ENCODE measurements around the gene VDAC2. TPM values are rescaled to one million over a fixed set of nuclear protein-coding genes. Genes with fewer than 3 reads are reported as not detected.

The VDAC2 gene
- total RNA-seq, 4 donors from 2014 or later: 89.1 to 114 (median 109) TPM

GRCh38 chr10:75245354-75246250, 35.0 kb downstream of the VDAC2 start:
- Histone ChIP-seq H3K4me1 (no peaks in the 10 kb centered on the region), H3K36me3 (no peaks in the 10 kb centered on the region), H3K27ac (no peak overlapping the region), H3K4me3 (no peak overlapping the region), H3K9me3 (no peaks in the 10 kb centered on the region), H3K27me3 (no peaks in the 10 kb centered on the region)
- no peak for TF ChIP-seq EP300 (IDR thresholded peaks at IDR 0.05)
- TF ChIP-seq POLR2A (IDR thresholded peaks at IDR 0.05): no peak
- TF ChIP-seq CTCF (IDR thresholded peaks at IDR 0.05): no peak
- DNase-seq (ENCODE audit: low spot score in 2 of 2): no peak
- 80 to 81% methylated on average over 10 of the region's 10 CpGs for WGBS, 2 donors

- WGBS, 2 donors: 75 to 84% methylated on average over 6 of the region's 6 CpGs
- no peaks in the 10 kb centered on the region for H3K4me1 ChIP-seq
- DNase-seq (ENCODE audit: low spot score in 2 of 2): no peak
- TF ChIP-seq CTCF (IDR thresholded peaks at IDR 0.05): no peak
- TF ChIP-seq POLR2A (IDR thresholded peaks at IDR 0.05): no peak
- TF ChIP-seq EP300 (IDR thresholded peaks at IDR 0.05): no peak
- no peaks in the 10 kb centered on the region for H3K9me3 ChIP-seq
- H3K27me3 ChIP-seq: no peaks in the 10 kb centered on the region
- no peaks in the 10 kb centered on the region for H3K36me3 ChIP-seq
- H3K4me3 ChIP-seq: no peak overlapping the region
- H3K27ac ChIP-seq: no peak overlapping the region
Measured at GRCh38 chr10:75246506-75246905, 35.9 kb downstream of the VDAC2 start.

- peaks cover 0 to 9% (median 0%) of the 10 kb centered on the region in 4 donors for H3K9me3 ChIP-seq
- H3K27ac ChIP-seq: no peak overlapping the region
- no peaks in the 10 kb centered on the region for H3K4me1 ChIP-seq
- H3K27me3 ChIP-seq: no peaks in the 10 kb centered on the region
- no peaks in the 10 kb centered on the region for H3K36me3 ChIP-seq
- WGBS, 2 donors: 91 to 93% methylated on average over 5 of the region's 5 CpGs
- TF ChIP-seq EP300 (IDR thresholded peaks at IDR 0.05) (no peak), POLR2A (IDR thresholded peaks at IDR 0.05) (no peak), CTCF (IDR thresholded peaks at IDR 0.05) (no peak)
- H3K4me3 ChIP-seq: no peak overlapping the region
- DNase-seq (ENCODE audit: low spot score in 2 of 2): no peak
Measured at GRCh38 chr10:75247797-75248196, 37.2 kb downstream of the VDAC2 start.

- Histone ChIP-seq H3K4me3 (no peak overlapping the region), H3K9me3 (peaks cover 0 to 37% (median 5%) of the 10 kb centered on the region in 4 donors), H3K36me3 (no peaks in the 10 kb centered on the region), H3K27me3 (no peaks in the 10 kb centered on the region), H3K27ac (no peak overlapping the region), H3K4me1 (no peaks in the 10 kb centered on the region)
- DNase-seq (ENCODE audit: low spot score in 2 of 2): no peak
- TF ChIP-seq EP300 (IDR thresholded peaks at IDR 0.05) (no peak), CTCF (IDR thresholded peaks at IDR 0.05) (no peak), POLR2A (IDR thresholded peaks at IDR 0.05) (no peak)
- WGBS, 2 donors: 83 to 85% methylated on average over 3 of the region's 3 CpGs
Measured at GRCh38 chr10:75250934-75251333, 40.3 kb downstream of the VDAC2 start.
